ENCODE data around the gene TEAD3. TPM values are rescaled to one million over a fixed set of nuclear protein-coding genes. Genes with fewer than 3 reads are reported as not detected.

The TEAD3 gene
- total RNA-seq, 6 experiments from 2014 or later: 5.2 to 8.5 (median 6.9) TPM

- no peak overlapping the region for H3K27ac ChIP-seq
- H3K36me3 ChIP-seq: peaks cover 0 to 19% (median 5%) of the 10 kb centered on the region in 4 donors
- TF ChIP-seq CTCF (IDR thresholded peaks at IDR 0.05) (no peak), POLR2A (IDR thresholded peaks at IDR 0.05) (no peak)
- intact Hi-C loops (cut with DNase I): no loop called here
- 100% methylated on average over 5 of the region's 20 CpGs for whole genome bisulfite sequencing (ENCODE audit: insufficient coverage, low coverage, low lambda C conversion rate, missing lambda C conversion rate)
- DNase-seq (no peak), ATAC-seq (no peak)
- H3K4me1 ChIP-seq: peaks cover 0 to 22% (median 0%) of the 10 kb centered on the region in 4 donors
- no peak overlapping the region for H3K4me3 ChIP-seq
- no peaks in the 10 kb centered on the region for H3K9me3 ChIP-seq
- no peaks in the 10 kb centered on the region for H3K27me3 ChIP-seq
Measured at GRCh38 chr6:35474942-35475570, 21.8 kb downstream of the TEAD3 start.

- H3K27me3 ChIP-seq: no peaks in the 10 kb centered on the region
- H3K36me3 ChIP-seq: peaks cover 0 to 23% (median 7%) of the 10 kb centered on the region in 4 donors
- DNase-seq: no peak
- intact Hi-C loops (cut with DNase I): no loop called here
- WGBS (ENCODE audit: insufficient coverage, low coverage, low lambda C conversion rate, missing lambda C conversion rate): 94% methylated on average over 4 of the region's 14 CpGs
- TF ChIP-seq POLR2A (IDR thresholded peaks at IDR 0.05) (no peak), CTCF (IDR thresholded peaks at IDR 0.05) (no peak)
- no peak overlapping the region for H3K27ac ChIP-seq
- H3K4me3 ChIP-seq: no peak overlapping the region
- H3K4me1 ChIP-seq: peaks cover 0 to 27% (median 2%) of the 10 kb centered on the region in 4 donors
- peak in 2 of 4 donors; percentile 2 to 7 for ATAC-seq
- H3K9me3 ChIP-seq: no peaks in the 10 kb centered on the region
Measured at GRCh38 chr6:35474131-35474941, 22.5 kb downstream of the TEAD3 start.

- H3K27me3 ChIP-seq: no peaks in the 10 kb centered on the region
- intact Hi-C loops (cut with DNase I): no loop called here
- H3K27ac ChIP-seq: no peak overlapping the region
- H3K4me1 ChIP-seq: peaks cover 0 to 27% (median 4%) of the 10 kb centered on the region in 4 donors
- peaks cover 0 to 23% (median 7%) of the 10 kb centered on the region in 4 donors for H3K36me3 ChIP-seq
- no peaks in the 10 kb centered on the region for H3K9me3 ChIP-seq
- ATAC-seq: no peak
- no peak overlapping the region for H3K4me3 ChIP-seq
- TF ChIP-seq CTCF (IDR thresholded peaks at IDR 0.05) (no peak), POLR2A (IDR thresholded peaks at IDR 0.05) (no peak)
- no peak for DNase-seq
Measured at GRCh38 chr6:35473850-35474130, 23.1 kb downstream of the TEAD3 start.

GRCh38 chr6:35473075-35473849 lies 23.6 kb downstream of the TEAD3 start:
- ATAC-seq: no peak
- Histone ChIP-seq H3K9me3 (no peaks in the 10 kb centered on the region), H3K36me3 (peaks cover 0 to 23% (median 7%) of the 10 kb centered on the region in 4 donors), H3K27me3 (no peaks in the 10 kb centered on the region), H3K27ac (peak overlapping the region in 1 of 3 donors; percentile 48), H3K4me1 (peaks cover 0 to 27% (median 4%) of the 10 kb centered on the region in 4 donors), H3K4me3 (no peak overlapping the region)
- no peak for DNase-seq
- 66% methylated on average over 4 of the region's 9 CpGs for WGBS (ENCODE audit: insufficient coverage, low coverage, low lambda C conversion rate, missing lambda C conversion rate)
- TF ChIP-seq POLR2A (IDR thresholded peaks at IDR 0.05) (no peak), CTCF (IDR thresholded peaks at IDR 0.05) (no peak)
- intact Hi-C loops (cut with DNase I): no loop called here

Measured in right lobe of liver (tissue), 6 donors.